GM23338 (cell line): ENCODE data around the gene ALG9.

Experiments used
- CREB1 ChIP-seq: fragments of 250-450 bp; sonication (Bioruptor Pico); IDR thresholded peaks from 2 replicates; pipeline ENCODE4 v1.5.0; 2020; ENCODE audit warnings: low read depth, mild to moderate bottlenecking, moderate library complexity
- EZH2 ChIP-seq: fragments of 200-600 bp; sonication (generic); IDR thresholded peaks from one replicate; pipeline ENCODE4 v1.8.0; 2017; ENCODE audit warnings: antibody characterized with exemption, mild to moderate bottlenecking, low read depth; ENCODE audit not compliant: unreplicated experiment
- EZH2phosphoT487 ChIP-seq: fragments of 200-600 bp; sonication (generic); IDR thresholded peaks from one replicate; pipeline ENCODE4 v1.8.1; 2018; ENCODE audit warnings: antibody characterized with exemption; ENCODE audit not compliant: unreplicated experiment
- JUNB ChIP-seq: IDR thresholded peaks from one replicate; pipeline ENCODE4 v1.6.1; 2016; ENCODE audit warnings: antibody characterized with exemption; ENCODE audit not compliant: unreplicated experiment
- POLR2AphosphoS5 ChIP-seq: IDR thresholded peaks from 2 replicates; pipeline ENCODE4 v1.6.1; 2016; ENCODE audit warnings: antibody characterized with exemption, low read depth
- REST ChIP-seq: IDR thresholded peaks from one replicate; pipeline ENCODE4 v1.6.1; 2018; ENCODE audit warnings: antibody characterized with exemption; ENCODE audit not compliant: unreplicated experiment
- STAT1 ChIP-seq: IDR thresholded peaks from one replicate; pipeline ENCODE4 v1.6.1; 2016; ENCODE audit warnings: antibody characterized with exemption; ENCODE audit not compliant: unreplicated experiment
- TF ChIP-seq, protein P1 (sequence below): IDR thresholded peaks from 2 replicates; pipeline ENCODE4 v1.6.1; 2016; ENCODE audit warnings: antibody characterized with exemption
- TF ChIP-seq, protein P2 (sequence below), 2 experiments: fragments of 200-600 bp in 1 of 2; sonication (generic) in 1 of 2; conservative IDR thresholded peaks; 2 replicates each; pipeline versions ENCODE4 v1.5.1 to v1.6.1; 2016 to 2017; ENCODE audit warnings: antibody characterized with exemption in 2 of 2, low read depth in 2 of 2, mild to moderate bottlenecking in 2 of 2, moderate library complexity in 1 of 2

DNA sequence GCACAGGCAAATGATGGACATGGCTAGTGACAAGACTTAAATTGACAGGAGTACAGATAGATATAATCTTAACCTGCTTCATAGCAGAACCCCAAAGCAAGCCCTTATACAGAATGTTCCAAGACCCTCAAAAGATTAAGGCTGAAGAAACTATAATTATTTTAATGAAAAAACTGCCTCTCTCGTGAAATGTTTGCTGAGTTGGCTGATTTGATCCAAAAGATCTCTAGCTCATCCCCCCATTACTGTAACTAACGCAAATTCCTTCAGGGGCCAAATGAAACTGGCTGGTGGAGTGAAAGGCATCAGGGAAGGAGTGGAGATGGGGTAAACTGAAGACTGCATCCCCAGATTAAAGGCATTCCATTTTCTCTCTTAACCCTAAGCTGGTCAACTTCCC, 19.3 kb downstream of the ALG9 start:
- TF ChIP-seq, protein P1, sequence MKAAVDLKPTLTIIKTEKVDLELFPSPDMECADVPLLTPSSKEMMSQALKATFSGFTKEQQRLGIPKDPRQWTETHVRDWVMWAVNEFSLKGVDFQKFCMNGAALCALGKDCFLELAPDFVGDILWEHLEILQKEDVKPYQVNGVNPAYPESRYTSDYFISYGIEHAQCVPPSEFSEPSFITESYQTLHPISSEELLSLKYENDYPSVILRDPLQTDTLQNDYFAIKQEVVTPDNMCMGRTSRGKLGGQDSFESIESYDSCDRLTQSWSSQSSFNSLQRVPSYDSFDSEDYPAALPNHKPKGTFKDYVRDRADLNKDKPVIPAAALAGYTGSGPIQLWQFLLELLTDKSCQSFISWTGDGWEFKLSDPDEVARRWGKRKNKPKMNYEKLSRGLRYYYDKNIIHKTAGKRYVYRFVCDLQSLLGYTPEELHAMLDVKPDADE, result no peak
- TF ChIP-seq, protein P2, sequence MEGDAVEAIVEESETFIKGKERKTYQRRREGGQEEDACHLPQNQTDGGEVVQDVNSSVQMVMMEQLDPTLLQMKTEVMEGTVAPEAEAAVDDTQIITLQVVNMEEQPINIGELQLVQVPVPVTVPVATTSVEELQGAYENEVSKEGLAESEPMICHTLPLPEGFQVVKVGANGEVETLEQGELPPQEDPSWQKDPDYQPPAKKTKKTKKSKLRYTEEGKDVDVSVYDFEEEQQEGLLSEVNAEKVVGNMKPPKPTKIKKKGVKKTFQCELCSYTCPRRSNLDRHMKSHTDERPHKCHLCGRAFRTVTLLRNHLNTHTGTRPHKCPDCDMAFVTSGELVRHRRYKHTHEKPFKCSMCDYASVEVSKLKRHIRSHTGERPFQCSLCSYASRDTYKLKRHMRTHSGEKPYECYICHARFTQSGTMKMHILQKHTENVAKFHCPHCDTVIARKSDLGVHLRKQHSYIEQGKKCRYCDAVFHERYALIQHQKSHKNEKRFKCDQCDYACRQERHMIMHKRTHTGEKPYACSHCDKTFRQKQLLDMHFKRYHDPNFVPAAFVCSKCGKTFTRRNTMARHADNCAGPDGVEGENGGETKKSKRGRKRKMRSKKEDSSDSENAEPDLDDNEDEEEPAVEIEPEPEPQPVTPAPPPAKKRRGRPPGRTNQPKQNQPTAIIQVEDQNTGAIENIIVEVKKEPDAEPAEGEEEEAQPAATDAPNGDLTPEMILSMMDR (conservative IDR thresholded peaks at IDR 0.05; ENCODE audit: low read depth in 2 of 2), result no peak
- TF ChIP-seq REST, result no peak
- TF ChIP-seq POLR2AphosphoS5, result no peak
- no peak for TF ChIP-seq EZH2phosphoT487
- TF ChIP-seq EZH2, result no peak
- TF ChIP-seq STAT1, result no peak
- no peak for TF ChIP-seq CREB1
- TF ChIP-seq JUNB, result no peak
